Measurements from ENCODE around the gene ATG4B. TPM values are rescaled to one million over a fixed set of nuclear protein-coding genes. Genes with fewer than 3 reads are reported as not detected.
"Not testable (repeated sequence)": the region's sequence is repeated elsewhere in the genome, so short reads cannot be mapped to it uniquely, and the experiment has no call there.

Gene ATG4B
- total RNA-seq: 100 to 1,000 TPM; 106 to 171 (median 139) TPM
- 52.0 TPM for total RNA-seq (2013)

DNA sequence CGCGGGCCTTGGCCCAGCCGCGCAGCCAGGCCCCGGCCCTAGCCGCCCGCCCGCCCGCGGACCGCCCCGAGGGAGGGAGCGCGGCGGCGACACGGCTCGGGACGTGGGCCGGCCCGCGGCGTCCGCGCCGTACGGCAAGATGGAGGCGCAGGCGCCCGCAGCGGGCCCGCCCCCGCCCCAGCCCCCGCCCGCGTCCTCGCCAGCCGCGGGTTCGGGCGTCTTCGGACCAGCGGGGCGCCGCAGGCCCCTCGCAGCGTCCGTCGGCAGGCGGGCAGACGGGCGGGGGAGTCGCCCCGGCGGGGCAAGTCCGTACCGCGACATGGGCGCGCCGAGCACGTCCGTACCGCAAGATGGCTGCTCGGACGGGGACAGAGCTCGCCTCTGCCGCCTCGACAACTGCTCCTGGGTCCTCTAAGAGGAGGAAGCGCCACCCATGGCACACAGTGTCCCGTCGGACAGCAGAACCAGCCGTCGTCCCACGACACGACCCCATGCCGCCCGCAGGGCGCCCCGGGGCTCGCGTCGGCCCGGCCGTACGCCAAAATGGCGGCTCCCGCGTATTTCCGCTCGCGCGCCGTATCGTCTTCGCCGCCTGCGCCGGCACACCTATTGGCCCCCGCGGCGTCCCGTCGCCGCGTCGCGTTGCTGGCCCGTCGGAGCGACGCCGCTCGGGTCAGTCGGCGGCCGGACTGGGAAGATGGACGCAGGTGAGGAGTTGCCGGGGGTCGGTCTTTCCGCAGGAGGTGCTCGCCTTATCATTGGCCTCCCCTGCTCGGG is at the start of gene ATG4B, which contains the start of gene THAP4:
ATG4B (plus strand) TSS at position 676 of the 777 bp plus-strand sequence; CDS start at position 698, 22 bp downstream.
THAP4 (minus strand) TSS at position 141 of the 777 bp plus-strand sequence. CDS start 141 bp downstream, outside the sequence.
- H3K4me1 Mint-ChIP-seq: peaks cover 48 to 51% of the 10 kb centered on the region in 2 donors
- H3K4me1 ChIP-seq (ENCODE audit: control insufficient read depth, insufficient read depth, low read length): peaks cover 35% of the 10 kb centered on the region
- H3K27ac Mint-ChIP-seq: peak within 1 kb of the TSS; percentile 81 to 91
- H3K9me3 Mint-ChIP-seq: no peaks in the 10 kb centered on the region
- H3K36me3 ChIP-seq (ENCODE audit: control insufficient read depth, insufficient read depth, low read length): peaks cover 15% of the 10 kb centered on the region
- no peaks in the 10 kb centered on the region for H3K9me3 ChIP-seq (ENCODE audit: control insufficient read depth, insufficient read depth, low read length)
- under 1% methylated on average over 123 of the region's 123 CpGs for WGBS (ENCODE audit: insufficient coverage)
- H3K4me3 Mint-ChIP-seq: peak within 1 kb of the TSS; percentile 93
- ATAC-seq (peak; percentile 73 to 86 (median 80)), DNase-seq (peak; percentile 79 to 88)
- TF ChIP-seq, protein P1, sequence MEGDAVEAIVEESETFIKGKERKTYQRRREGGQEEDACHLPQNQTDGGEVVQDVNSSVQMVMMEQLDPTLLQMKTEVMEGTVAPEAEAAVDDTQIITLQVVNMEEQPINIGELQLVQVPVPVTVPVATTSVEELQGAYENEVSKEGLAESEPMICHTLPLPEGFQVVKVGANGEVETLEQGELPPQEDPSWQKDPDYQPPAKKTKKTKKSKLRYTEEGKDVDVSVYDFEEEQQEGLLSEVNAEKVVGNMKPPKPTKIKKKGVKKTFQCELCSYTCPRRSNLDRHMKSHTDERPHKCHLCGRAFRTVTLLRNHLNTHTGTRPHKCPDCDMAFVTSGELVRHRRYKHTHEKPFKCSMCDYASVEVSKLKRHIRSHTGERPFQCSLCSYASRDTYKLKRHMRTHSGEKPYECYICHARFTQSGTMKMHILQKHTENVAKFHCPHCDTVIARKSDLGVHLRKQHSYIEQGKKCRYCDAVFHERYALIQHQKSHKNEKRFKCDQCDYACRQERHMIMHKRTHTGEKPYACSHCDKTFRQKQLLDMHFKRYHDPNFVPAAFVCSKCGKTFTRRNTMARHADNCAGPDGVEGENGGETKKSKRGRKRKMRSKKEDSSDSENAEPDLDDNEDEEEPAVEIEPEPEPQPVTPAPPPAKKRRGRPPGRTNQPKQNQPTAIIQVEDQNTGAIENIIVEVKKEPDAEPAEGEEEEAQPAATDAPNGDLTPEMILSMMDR (IDR thresholded peaks at IDR 0.05): no peak
- H3K27me3 Mint-ChIP-seq (ENCODE audit: low read depth in 2 of 2): no peaks in the 10 kb centered on the region
- no peaks in the 10 kb centered on the region for H3K36me3 Mint-ChIP-seq
- no peaks in the 10 kb centered on the region for H3K27me3 ChIP-seq (ENCODE audit: control insufficient read depth, insufficient read depth, low read length)
- peak within 1 kb of the TSS; percentile 97 for H3K27ac ChIP-seq (ENCODE audit: low read length)
- peak within 1 kb of the TSS; percentile 97 for H3K4me3 ChIP-seq (ENCODE audit: low read length)
- intact Hi-C loops (cut with micrococcal nuclease): loop anchor here (2.0 to 5.0 kb wide), 3 partner anchors 20 to 320 kb away; partner anchors contain the start of genes HDLBP, SEPTIN2 and STK25

DNA sequence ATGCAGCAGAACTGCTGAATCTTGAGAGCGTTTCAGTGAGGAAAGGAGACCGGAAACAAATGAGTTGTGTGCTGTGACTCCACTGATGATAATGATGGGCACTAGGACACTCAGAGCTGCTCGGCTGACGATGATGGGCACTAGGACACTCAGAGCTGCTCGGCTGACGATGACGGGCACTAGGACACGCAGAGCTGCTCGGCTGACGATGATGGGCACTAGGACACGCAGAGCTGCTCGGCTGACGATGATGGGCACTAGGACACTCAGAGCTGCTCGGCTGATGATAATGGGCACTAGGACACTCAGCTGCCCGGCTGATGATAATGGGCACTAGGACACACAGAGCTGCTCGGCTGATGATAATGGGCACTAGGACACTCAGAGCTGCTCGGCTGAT is 47.6 kb upstream of the ATG4B start:
- DNase-seq; H3K27me3 Mint-ChIP-seq (ENCODE audit: low read depth in 2 of 2); H3K4me3 ChIP-seq (ENCODE audit: low read length); intact Hi-C loops (cut with micrococcal nuclease); H3K27ac ChIP-seq (ENCODE audit: low read length); H3K27me3 ChIP-seq (ENCODE audit: control insufficient read depth, insufficient read depth, low read length); H3K4me3 Mint-ChIP-seq; H3K27ac Mint-ChIP-seq; H3K4me1 Mint-ChIP-seq; ATAC-seq; H3K36me3 ChIP-seq (ENCODE audit: control insufficient read depth, insufficient read depth, low read length); H3K4me1 ChIP-seq (ENCODE audit: control insufficient read depth, insufficient read depth, low read length): not testable (repeated sequence)
- Mint-ChIP-seq H3K9me3 (peaks cover 2 to 12% of the 10 kb centered on the region in 2 donors), H3K36me3 (peaks cover 21% of the 10 kb centered on the region)
- H3K9me3 ChIP-seq (ENCODE audit: control insufficient read depth, insufficient read depth, low read length): peaks cover 14% of the 10 kb centered on the region
- WGBS (ENCODE audit: insufficient coverage): 97% methylated on average over 17 of the region's 17 CpGs

DNA sequence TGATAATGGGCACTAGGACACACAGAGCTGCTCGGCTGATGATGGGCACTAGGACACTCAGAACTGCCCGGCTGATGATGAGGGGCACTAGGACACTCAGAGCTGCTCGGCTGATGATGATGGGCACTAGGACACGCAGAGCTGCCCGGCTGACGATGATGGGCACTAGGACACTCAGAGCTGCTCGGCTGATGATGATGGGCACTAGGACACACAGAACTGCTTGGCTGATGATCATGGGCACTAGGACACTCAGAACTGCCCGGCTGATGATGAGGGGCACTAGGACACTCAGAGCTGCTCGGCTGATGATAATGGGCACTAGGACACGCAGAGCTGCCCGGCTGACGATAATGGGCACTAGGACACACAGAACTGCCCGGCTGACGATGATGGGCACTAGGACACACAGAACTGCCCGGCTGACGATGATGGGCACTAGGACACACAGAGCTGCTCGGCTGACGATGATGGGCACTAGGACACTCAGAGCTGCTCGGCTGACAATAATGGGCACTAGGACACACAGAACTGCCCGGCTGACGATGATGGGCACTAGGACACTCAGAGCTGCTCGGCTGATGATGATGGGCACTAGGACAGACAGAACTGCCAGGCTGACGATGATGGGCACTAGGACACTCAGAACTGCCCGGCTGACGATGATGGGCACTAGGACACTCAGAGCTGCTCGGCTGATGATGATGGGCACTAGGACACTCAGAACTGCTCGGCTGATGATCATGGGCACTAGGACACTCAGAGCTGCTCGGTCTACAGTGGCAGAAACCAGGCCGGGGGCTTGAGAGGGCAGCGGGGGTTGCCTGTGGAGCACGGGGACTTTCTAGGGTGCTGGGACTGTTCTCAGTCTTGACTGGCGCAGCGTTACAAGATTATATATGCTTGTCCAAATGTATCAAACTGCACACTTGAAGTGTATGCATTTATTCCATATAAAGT is 46.7 kb upstream of the ATG4B start:
- intact Hi-C loops (cut with micrococcal nuclease); H3K27me3 Mint-ChIP-seq (ENCODE audit: low read depth in 2 of 2); H3K4me1 ChIP-seq (ENCODE audit: control insufficient read depth, insufficient read depth, low read length); DNase-seq; H3K9me3 Mint-ChIP-seq; H3K4me3 Mint-ChIP-seq; H3K27me3 ChIP-seq (ENCODE audit: control insufficient read depth, insufficient read depth, low read length); H3K36me3 ChIP-seq (ENCODE audit: control insufficient read depth, insufficient read depth, low read length); H3K27ac Mint-ChIP-seq; H3K4me1 Mint-ChIP-seq; H3K4me3 ChIP-seq (ENCODE audit: low read length); ATAC-seq; H3K27ac ChIP-seq (ENCODE audit: low read length): not testable (repeated sequence)
- 93% methylated on average over 33 of the region's 33 CpGs for WGBS (ENCODE audit: insufficient coverage)
- H3K36me3 Mint-ChIP-seq: peaks cover 21% of the 10 kb centered on the region
- peaks cover 11% of the 10 kb centered on the region for H3K9me3 ChIP-seq (ENCODE audit: control insufficient read depth, insufficient read depth, low read length)

DNA sequence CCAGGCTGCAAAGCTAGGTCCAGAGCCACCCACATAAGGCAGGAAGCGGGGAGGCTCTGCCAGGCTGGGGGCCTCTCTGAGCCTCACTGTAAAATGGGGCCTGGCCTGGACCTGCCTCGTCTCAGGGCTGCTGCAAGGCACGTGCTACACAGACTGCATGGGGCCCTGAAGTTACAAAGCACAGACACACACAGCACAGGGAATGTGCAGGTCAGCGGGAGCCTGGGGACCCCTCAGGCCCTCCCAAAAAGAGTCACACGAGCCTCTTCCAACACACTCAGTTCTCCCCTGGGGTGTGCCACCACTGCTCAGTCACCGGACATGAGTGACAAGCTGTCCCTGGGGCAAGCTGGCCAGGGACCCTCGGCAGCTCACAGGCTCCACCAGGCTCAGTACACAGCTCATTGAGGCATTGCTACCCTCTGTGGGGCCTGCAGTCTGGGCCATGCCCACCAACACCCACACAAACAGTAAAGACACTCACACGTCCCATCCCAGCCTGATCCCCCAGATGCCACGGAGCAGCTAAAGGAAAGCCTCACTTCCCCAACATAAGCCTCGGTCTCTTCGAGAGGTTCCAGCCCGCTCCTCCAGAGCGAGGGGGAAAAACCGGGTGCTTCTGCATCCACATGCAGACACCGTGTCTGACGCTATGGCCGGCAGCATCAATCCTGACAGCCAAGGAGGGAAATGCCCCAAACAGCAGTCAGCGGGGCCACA is 45.2 kb upstream of the ATG4B start:
- ATAC-seq: no peak
- H3K36me3 ChIP-seq (ENCODE audit: control insufficient read depth, insufficient read depth, low read length): peaks cover 4% of the 10 kb centered on the region

More for the DNA sequence above, 45.2 kb upstream of the ATG4B start:
- Mint-ChIP-seq H3K36me3 (peaks cover 11% of the 10 kb centered on the region), H3K4me1 (no peaks in the 10 kb centered on the region), H3K27ac (no peak overlapping the region), H3K27me3 (ENCODE audit: low read depth in 2 of 2) (no peaks in the 10 kb centered on the region), H3K4me3 (no peak overlapping the region), H3K9me3 (peaks cover 0 to 3% of the 10 kb centered on the region in 2 donors)
- TF ChIP-seq, protein P1 (IDR thresholded peaks at IDR 0.05): no peak
- 94% methylated on average over 18 of the region's 18 CpGs for WGBS (ENCODE audit: insufficient coverage)
- Histone ChIP-seq H3K27ac (ENCODE audit: low read length) (no peak overlapping the region), H3K4me1 (ENCODE audit: control insufficient read depth, insufficient read depth, low read length) (no peaks in the 10 kb centered on the region), H3K4me3 (ENCODE audit: low read length) (no peak overlapping the region), H3K9me3 (ENCODE audit: control insufficient read depth, insufficient read depth, low read length) (peaks cover 1% of the 10 kb centered on the region), H3K27me3 (ENCODE audit: control insufficient read depth, insufficient read depth, low read length) (no peaks in the 10 kb centered on the region)
- DNase-seq: no peak
- intact Hi-C loops (cut with micrococcal nuclease): no loop called here

All from natural killer cell (primary cell).